ENCODE measurements around the gene DOCK9. TPM values are rescaled to one million over a fixed set of nuclear protein-coding genes. Genes with fewer than 3 reads are reported as not detected.

The DOCK9 gene
- polyA plus RNA-seq, 3 donors: 50.0 to 58.0 (median 56.7) TPM

Other genes starting within 250 kb of the DOCK9 start
- 10 to 100 TPM in 1 of 3 donors, 1 to 10 TPM in 2; 8.1 to 12.6 (median 9.2) TPM for gene SLC15A1, start 225.4 kb downstream of the DOCK9 start, polyA plus RNA-seq (ENCODE audit: insufficient read length in 3 of 3)
- 10 to 100 TPM; 89.9 to 91.8 (median 90.7) TPM for gene UBAC2, start 222.8 kb upstream of the DOCK9 start, polyA plus RNA-seq (ENCODE audit: insufficient read length in 3 of 3)

Measured in renal pelvis (tissue), 3 donors.